HG02840 (cell line): ENCODE data around the gene GPSM3.

Source experiments
- ATAC-seq: cut with Tn5 transposase; IDR thresholded peaks from one replicate; pipeline ENCODE4 v1.9.1; 2021; ENCODE audit warnings: mild to moderate bottlenecking, moderate library complexity, moderate number of reproducible peaks; ENCODE audit not compliant: unreplicated experiment, low FRiP score

Gene GPSM3

DNA sequence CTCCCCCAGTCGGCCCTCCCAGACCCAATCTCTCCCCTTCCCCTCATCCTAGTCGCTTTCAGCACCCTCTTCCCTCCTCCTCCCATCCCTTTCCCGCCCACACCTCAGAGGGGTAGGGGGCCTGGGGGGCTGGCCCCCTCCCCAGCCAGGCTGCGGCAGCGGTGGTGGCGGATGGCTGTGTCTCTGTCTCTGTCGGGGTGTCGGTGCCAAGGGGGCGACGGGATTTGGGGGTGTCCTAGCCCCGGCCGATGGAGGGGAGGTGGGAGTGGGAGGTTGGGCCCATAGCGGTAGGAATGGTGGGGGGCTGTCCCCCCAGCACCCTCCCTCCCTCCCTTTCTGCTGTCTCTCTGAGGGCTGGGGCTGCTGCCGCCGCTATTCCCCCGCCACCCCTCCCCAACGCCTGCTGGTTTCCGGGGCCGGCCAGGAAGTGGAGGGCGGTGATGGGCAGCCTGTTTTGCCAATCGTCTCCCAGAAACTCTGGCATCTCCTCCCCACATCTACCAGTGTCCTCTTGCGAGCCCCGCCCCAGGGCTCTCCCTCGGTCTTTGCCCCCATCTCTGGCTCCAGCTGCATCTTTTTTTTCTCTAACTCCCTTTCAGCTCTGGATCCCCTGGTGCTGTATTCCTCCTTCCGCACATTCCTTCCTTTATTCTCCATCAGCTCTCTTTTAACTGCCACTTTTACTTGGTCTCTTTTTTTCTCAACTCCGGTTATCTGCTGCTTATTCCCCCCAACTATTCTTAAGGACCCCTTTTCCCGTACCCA lies 16.6 kb downstream of the GPSM3 start, which contains the start of gene AGPAT1:
Gene AGPAT1, minus strand, starts transcription at position 374 of the 765 bp plus-strand sequence. CDS start 4,588 bp downstream, outside the sequence.
- ATAC-seq = peak; percentile 36

DNA sequence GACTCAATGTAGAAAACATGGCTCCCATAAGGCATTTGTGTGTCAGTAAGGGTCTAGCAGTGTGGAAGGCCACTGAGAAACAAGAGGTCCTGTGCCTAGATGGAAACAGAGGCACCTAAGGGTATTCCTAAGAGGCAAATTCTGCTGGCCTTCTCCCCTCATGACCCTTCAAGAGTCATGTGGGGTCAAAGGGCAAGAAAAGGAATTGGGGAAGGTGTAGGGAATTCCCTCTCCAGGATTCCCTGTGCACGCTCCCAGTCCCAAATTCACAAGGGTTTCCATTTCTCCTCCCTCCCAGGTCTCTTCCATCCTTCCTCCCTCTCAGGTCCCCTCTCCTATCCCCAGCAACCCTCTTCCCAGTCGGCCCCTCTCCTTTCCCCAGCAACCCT lies 17.1 kb downstream of the GPSM3 start:
- ATAC-seq = no peak

DNA sequence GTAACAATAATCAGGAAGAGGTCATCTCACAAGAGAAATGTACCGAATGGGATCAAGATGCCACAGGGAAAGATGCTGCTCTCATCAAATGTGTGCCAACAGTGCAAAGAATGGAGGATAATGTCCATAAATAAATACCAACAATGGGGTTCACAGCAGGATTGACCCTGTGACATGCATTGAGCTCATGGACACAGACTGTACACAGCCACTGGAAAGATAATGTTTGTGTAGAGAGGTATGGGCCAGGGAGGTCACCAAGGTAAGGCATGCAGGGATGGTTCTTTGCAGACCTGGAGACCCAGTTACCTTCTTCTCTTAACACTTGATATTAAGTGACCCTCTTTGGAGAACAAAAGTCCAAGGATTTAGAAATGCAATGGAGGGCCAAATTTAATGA lies 18.0 kb downstream of the GPSM3 start:
- ATAC-seq = no peak

GRCh38 chr6:32173051-32173727 lies 19.3 kb downstream of the GPSM3 start:
- no peak for ATAC-seq

DNA sequence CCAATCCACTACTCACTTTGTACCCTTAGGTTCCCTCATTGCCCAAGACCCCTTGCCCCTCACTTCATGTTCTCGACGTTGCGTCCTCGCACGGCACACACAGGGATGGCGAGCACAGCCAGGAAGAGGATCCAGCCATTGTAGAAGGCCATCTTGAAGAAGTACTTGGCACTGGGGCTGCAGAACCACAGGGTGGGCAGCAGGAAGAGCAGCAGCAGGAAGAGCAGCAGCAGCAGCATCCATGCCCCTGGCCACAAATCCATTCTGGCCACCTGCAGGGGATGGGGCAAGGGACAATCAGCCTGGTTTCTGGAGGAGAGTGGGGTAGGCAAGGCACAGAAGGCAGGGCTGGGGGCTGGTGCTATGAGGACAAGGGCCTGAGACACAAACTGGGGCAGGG lies 21.2 kb downstream of the GPSM3 start:
- no peak for ATAC-seq

- no peak for ATAC-seq
Measured at GRCh38 chr6:32170294-32170693, 22.1 kb downstream of the GPSM3 start.

- no peak for ATAC-seq
Measured at GRCh38 chr6:32168807-32169591, 23.4 kb downstream of the GPSM3 start.

- no peak for ATAC-seq
Measured at GRCh38 chr6:32168350-32168749, 24.1 kb downstream of the GPSM3 start.

DNA sequence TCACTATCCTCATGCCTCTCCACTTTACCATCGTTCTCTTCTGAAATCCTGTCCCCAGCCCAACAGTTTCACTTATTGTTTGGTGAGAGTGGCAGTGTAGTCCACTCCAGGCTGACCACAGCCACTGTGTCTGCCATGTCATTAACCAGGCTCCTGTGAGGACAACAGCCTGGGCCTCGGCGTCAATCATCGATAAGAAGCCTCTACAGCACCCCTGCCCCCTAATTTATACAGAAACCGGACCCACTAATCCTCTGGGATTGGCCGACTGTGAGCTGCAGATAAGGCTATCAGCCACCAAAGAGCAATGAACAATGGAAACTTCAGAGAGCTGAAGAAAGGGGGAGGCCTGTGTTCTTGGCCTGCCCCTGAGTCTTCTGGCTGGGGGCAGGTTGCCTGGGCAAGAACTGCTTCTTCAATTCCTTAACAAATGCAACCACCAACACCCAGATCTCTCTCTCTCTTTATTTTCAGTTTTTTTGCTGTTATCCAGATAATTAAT lies 24.6 kb downstream of the GPSM3 start:
- ATAC-seq = no peak

- no peak for ATAC-seq
Measured at GRCh38 chr6:32167154-32167760, 25.2 kb downstream of the GPSM3 start.

DNA sequence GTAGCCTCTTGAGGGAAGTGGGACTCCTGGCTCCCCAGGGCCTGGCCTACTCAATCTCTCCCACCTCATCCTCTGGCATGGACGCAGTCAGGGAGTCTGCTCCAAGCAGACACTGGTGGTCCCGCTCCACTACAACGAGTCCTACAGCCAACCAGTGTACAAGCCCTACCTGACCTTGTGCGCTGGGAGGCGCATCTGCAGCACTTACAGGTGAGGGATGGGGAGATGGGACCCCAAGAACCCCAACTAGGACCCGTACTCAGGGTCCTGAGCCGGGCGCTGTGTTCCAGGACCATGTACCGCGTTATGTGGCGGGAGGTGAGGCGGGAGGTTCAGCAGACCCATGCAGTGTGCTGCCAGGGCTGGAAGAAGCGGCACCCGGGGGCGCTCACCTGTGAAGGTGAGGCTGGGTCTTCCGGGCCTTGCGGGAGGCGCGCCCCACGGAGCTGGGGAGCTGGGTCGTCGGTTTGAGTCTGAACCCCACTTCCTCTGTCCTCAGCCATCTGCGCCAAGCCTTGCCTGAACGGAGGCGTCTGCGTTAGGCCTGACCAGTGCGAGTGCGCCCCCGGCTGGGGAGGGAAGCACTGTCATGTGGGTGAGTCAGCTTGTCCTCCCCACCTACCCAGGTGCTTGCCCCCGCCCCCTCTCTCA lies 25.9 kb downstream of the GPSM3 start:
- no peak for ATAC-seq

DNA sequence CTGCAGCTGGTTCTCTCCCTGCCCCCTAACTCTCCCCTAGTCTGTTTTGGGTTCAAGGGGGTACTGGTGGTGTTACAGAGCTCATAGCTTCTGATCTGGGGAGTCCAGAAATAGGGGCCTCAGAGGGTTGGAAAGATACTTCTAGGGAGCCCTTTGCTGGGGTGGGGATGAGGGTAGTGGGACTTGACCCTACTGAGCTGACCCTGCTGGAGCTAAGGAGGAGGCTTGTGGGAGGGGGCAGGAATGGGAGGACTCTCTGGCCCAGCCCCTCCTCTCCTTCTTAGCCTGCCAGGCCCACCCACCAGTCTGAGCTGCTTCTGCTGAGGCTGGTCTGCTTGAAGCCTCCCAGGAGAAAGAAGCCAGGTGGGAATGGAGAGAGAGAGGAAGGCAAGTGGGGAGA lies 28.1 kb downstream of the GPSM3 start, which contains the start of gene EGFL8:
Gene EGFL8, plus strand, starts transcription at position 301 of the 400 bp plus-strand sequence. CDS start 1,571 bp downstream, outside the sequence.
- no peak for ATAC-seq

GRCh38 chr6:32163559-32164258 lies 28.7 kb downstream of the GPSM3 start:
- no peak for ATAC-seq

- no peak for ATAC-seq
Measured at GRCh38 chr6:32158052-32158451, 34.4 kb downstream of the GPSM3 start.

GRCh38 chr6:32156891-32157290 lies 35.6 kb downstream of the GPSM3 start:
- no peak for ATAC-seq

DNA sequence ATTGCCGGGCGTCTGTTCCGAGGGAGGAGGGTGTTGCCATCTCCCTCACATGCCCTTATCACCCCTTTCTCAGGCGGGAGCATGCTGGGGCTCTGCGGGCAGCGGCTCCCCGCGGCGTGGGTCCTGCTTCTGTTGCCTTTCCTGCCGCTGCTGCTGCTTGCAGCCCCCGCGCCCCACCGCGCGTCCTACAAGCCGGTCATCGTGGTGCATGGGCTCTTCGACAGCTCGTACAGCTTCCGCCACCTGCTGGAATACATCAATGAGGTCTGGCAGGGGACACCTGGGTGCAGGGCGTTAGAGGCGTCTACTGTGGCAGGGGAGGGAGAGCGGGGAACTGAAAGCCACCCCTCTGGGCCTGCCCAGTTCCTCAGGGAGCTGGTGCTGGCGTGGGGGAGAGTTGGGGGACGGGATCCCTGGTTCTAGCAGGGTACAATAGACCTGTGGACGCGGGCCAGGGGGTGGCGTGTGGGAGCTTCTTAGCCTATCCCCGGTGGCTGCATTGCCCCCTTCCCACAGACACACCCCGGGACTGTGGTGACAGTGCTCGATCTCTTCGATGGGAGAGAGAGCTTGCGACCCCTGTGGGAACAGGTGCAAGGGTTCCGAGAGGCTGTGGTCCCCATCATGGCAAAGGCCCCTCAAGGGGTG lies 37.8 kb downstream of the GPSM3 start:
- ATAC-seq = no peak

DNA sequence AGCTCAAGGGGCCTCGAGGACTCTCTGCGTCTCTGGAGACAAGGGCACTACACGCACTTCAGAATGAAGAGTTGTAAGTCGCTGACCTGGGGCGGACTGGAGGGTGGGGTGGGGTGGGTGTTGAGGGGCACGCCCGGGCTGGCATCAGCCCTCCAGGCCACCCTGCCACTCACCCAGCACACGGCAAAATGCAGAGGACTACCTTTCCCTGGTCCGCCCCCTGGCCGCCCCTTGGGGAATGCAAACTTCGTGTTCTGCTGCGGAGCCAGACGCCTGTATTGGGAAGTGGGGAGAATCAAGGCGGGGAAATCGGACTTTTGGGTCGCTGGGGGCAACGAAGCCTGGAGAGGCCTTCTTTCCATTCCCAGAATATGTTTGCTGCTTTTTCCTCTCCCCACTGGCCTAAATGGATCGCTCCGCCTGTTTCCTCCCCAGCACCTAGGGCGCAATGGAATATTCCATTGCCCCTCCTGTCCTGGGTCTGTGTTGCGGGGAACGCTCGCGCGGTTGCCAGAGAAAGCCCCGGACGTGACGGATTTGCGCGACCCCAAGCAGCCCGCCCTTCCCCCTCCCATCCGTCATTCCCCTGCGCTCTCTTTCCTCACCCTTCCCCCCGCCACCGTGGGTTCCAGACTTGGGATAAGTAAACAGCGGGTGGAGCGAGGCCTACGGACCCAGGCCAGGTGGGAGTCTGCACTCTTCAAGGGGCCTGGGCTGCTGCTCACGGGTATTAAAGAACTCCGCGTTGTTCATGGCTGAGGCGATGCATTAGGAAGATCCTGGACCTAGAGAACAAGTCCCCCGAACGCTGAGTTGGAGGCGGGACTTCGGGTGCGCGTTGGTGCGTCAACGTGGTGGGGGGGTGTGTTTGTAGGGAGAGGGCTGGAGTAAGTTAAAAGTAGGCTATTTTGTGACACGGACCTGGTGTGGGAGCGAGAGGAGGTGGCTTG lies 38.6 kb downstream of the GPSM3 start, which contains the start of gene PPT2:
Gene PPT2, plus strand, starts transcription at position 578 of the 950 bp plus-strand sequence. CDS start 454 bp downstream, outside the sequence.
- no peak for ATAC-seq
